Stimulated activated CD4-positive, alpha-beta T cell treated with anti-CD3 and anti-CD28 coated beads, Interleukin-4, amount 100 ng/mL, for 24 hours (primary cell): ENCODE data around the gene INPP4A.

Experiments
- DNase-seq: peaks from one replicate; pipeline ENCODE4 v3.0.0-alpha.2; 2020

Gene INPP4A

DNA sequence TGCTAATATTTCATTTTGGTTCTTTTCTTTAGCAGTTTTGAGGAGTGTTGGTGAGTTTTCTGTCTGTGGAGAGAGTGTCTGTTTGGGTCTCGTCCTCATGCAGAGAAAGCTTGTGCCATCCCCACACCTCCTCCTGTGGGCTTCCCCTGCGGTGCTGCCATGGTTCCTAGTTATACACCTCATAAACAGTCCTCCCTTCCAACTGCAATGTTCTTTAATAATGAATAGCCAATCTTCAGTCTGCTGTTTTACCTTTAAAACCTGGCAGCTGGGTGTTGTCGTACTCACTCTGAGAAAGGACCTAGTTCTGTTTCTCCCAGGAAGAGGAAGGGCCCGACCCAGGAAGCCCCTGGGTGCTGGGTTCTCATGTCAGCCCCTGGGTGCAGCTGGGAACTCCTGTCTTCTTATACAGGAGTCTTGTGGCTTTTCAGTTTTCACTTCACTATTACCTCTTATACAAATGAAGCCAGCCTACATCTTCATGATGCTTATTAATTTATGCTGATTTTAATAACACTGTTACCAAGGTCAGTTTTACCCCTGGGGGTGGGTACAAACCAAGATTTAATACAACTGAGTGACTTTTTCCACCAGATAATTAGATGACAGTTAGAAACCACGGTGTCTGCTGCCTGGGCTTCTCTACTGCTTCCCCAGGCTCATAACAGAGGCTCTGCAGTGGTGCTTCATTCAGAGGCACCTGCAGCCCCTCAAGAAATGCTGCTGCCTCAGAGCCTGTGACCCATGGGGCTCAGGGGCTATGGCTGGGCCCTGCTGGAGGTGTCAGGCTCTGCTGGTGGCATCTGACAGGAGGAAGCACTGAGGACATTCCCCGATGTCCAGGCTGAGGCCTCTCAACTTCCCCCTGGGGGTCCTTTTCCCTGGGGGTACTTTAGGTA, 104.5 kb downstream of the INPP4A start:
- DNase-seq: no peak

DNA sequence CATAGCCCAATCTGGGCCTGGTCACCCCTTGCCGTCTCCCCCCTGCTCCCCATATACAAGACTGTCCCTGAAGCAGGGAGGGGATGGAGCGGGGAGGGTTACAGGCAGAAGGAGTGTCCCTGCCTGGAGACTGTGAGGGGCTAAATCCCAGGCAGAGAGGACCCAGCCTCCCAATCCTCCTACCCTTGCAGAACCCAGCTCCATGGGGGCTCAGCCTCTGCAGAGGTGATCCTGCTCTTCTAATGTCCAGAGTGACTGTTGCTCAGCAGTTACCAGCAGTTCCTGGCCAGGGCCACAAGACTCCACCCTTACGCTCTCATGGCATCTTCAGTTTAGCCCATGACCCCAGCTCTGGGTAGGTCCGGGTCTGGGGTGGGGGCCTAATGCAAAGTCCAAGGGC, 105.5 kb downstream of the INPP4A start:
- no peak for DNase-seq

DNA sequence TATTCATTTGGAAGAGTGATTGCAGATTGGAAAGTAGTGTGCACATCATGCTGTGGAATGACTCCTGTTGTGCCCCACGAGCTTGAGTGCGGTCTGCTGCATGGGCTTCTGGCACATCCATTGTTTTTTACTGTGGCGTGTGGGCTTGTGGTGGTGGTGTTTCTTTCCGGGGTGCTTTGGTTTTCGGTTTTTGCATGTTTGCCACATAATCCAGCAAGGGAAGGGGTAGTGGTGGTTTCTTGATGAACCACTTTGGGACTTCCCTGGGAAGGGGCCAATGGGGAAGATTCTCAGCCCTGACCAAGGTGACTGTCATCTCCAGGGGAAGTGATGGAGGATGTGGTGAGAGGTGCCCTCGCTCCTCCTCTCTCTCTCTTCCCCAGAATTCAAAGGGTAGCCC, 106.7 kb downstream of the INPP4A start:
- peak; percentile 42 for DNase-seq

DNA sequence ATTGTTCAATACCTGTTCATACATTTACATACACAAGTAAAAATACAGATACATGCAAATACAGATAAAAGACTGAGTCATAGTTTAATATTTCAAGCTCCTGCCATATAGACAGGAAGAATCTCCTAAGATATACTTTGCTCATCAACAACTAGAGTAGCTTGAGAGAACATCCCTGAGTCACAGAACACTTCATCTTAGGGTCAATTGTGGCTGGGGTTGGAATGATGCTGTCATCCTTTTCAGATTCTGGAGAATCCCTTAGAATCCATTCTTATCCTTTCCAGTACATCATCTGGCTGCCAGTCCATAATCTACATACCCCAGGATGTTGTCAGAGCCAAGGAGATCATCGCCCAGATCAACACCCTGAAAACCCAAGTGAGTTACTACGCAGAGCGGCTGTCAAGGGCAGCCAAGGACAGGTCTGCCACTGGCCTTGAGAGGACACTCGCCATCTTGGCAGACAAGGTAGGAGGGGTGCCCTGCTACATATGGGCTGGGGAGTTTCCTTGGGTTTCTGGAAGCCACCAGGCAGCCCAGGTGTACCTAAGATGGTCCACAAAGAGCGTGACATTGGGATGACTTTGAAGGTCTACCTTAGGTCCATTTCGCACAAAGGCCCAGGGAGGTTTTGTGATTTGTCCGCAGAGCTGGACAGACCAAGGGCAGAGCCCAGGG, 108.0 kb downstream of the INPP4A start:
- DNase-seq: no peak

DNA sequence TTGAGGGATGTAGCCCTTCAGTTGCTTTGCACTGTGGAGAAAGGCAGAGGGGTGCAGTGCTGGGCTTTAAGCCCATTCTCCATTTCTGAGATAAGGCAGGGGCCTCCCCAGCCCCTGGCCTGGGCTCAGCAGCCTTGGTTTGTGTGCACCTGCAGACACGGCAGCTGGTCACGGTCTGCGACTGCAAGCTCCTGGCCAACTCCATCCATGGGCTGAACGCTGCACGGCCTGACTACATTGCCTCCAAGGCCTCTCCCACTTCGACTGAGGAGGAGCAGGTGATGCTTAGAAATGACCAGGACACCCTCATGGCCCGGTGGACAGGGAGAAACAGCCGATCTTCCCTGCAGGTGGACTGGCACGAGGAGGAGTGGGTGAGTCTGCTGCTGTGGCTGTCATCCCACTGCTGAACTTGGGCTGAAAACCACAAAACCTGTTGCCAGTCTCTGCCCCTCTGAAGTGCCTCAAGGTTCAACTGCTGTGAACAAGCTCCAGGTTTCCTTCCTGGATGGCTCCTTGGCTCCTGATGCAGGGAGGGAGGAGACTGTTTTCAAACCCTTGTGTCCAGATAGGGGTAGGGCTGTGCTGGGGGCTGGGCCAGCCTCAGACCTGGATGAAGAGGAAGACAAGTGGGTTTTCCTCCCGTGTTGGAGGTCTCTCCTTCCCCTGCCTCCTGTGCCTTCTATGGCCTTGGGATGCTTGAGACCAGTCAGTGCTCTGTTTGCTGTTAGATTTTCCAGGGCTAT, 109.6 kb downstream of the INPP4A start:
- DNase-seq: no peak

DNA sequence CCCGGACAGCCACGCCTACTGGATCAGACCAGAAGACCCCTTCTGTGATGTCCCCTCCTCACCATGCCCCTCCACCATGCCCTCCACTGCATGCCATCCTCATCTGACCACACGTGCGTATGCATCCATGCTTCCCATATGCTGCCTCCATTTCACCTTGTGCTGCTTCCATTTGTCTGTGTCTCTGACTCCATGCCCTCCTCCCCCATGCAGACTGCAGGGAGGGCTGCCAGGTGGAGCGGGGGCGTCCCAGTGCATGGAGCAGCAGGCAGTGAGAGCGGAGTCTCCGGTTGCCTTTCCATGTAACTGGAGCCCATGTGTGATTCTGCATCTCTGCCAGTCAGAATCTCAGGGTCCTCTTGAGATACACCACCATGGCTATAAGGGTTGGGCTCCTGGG, 111.0 kb downstream of the INPP4A start:
- no peak for DNase-seq

DNA sequence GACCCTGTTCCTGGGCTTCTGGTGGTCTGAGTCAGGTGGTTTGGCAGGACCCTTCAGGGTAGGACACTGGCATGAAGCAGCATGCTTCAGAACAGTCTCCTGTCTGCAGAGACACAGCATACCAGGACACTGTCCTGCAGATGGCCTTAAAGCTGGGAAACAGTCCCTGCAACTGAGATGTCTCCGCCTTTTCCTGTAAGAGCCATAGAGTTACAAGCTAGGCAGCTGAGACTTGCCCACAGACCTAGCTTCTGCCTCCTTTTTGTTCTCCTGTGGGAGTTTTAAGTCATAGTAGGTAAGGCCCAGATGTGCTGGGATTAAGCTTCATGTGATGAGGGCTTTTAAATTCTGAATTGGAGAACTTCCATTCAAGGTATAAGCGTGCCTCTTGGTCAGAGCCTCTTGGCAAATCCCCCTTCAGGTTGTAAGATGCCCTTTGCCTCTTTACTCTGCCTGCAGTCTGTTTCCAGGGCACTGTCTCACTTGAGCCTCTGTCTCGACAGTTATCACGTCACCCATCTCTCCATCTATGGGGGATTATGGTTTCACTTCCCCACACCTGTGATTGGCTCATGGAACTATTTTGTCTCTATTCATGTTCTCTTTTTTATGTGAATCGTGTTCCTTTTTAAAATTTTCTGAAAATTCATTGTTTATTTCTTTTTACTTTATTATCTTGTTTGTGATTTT, 111.8 kb downstream of the INPP4A start:
- DNase-seq: no peak

DNA sequence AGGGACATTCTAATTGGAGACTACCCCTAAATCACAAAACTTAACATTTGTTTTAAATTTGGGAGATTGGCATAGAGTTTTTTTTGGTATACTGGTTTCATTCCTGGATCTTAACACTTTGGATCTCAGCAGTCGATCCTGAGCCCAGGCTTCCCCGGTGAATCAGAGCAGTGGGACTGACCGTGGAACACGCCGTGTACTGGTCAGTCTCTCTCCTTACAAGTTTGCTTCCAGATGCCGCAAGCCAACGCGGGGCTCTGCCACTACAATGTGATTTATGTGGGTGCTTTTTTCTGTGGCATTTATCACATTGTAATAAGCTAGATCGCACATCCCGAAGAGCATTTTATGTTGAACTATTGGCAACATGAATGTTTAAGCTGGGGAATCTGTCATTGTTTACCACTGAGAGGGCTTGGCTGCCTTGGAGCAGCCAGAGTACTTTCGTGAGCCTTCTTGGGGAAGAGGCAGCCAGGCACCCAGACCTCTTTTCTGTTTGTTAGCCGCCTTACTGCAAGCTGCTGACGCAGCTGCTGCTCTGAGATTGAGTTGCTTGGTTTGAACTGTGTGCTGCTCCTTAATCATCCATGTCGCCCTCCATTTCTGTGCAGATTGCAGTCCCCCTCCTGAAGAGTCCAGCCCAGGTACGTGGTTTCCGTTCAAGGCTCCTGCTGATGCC, 114.3 kb downstream of the INPP4A start:
- no peak for DNase-seq

DNA sequence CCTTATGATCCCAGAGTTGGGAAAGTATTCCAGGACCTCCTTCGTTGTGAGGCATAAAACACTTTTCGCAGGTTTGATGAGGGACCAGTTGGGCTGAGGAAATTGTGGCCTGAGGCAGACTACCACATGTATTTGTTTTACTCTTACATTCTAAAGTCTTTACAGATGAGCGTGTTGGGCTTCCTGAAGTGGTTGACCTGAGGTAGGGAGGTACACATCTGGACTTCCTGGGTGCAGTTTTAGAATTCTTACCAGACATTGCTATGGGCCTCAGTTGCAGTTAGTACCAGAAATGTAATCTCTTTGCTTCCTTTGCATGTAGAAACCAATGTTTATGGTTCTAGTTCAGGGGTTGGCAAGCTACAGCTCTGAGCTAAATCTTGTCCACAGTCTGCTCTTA, 114.9 kb downstream of the INPP4A start:
- no peak for DNase-seq

DNA sequence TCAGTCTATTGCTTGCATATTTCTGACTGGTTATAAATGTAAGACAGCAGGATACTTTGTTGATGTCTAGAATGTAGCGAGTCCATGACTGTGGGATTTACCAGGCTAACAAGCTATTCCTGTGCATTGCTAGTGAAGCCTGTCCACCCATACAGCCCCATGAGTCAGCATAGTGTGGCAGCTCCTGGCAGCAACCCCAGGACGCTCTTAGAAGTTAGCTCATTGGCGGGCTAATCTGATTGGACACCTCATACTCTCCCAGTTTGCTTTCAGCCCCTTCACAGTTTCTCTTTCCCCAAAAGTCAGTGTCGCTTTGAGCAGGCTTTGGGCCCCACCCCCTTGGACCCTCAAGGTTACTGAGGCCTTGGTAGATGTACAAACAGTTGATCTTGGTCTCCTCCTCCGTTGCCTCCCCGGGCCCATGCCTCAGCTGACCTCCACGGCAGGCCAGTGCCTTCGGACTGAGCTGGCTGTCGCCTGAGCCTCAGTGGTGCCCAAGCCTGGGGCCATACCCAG, 115.7 kb downstream of the INPP4A start:
- no peak for DNase-seq

DNA sequence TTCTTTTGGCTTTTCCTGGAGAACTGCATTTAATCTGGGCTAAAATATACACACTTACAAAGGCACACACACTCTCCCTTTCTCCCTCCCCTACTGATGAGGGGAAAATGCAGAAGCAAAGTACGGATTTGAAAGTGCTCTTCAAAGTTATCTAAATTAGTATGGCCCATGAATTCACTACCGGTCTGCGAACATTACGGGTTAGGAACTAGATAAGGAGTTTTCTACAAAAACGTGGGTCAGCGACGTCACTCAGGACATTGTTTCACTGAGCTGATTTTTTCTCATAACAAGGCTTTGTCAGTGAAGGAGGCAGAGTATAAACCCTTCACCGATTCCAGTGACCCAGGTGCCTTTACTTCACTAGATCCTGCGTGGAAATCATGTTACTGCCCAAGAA, 116.4 kb downstream of the INPP4A start:
- DNase-seq: no peak

DNA sequence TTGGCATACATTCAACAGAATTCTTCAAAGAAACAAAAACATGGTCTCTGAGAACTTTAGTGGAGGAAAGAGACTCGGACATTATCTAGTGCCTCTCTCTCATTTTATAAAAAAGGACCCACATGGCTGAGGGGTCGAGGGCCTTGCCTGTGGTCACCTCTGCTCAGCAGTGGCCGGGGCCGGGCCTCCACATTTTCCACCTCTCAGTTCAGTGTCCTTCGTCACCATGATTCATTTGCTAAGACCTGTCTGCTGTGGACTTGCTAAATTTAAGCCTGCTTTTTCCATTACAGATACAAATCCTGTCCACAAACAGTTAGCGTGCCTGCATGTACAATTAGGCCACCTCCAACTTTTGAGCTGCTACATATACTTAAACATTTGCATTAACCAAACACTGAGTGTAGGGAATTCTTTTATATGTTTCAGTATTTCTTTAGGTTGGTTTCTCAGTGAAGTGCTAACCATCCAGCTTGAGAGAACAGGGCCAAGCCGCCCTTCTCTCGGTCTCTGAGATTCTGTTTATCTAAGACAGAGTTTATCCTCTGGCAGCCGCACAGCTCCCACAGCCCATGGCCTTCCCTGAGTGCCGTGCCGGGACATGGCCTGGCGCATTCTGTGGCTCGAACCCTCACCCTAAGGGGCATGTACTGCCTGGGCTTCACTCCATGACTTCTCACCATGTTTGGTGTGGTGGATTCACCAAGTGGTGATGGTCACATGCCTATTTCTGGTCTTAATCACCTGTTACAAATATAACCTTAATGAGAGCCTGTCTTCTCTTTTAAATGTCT, 117.4 kb downstream of the INPP4A start:
- no peak for DNase-seq

DNA sequence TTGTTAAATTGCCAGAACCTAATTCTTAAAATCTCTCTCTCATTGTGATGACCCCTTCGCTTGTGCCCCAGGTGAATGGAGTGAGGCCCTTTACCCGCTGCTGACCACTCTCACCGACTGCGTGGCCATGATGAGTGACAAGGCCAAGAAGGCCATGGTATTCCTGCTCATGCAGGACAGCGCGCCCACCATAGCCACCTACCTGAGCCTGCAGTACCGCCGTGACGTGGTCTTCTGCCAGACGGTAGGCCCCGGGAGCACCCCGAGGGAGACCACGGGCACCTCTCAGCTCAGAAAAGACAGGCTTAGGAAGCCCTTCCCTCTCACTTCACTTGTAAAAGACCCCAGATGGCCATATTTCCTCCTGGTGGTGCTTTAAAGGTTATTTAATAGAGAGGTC, 118.7 kb downstream of the INPP4A start:
- DNase-seq: no peak

DNA sequence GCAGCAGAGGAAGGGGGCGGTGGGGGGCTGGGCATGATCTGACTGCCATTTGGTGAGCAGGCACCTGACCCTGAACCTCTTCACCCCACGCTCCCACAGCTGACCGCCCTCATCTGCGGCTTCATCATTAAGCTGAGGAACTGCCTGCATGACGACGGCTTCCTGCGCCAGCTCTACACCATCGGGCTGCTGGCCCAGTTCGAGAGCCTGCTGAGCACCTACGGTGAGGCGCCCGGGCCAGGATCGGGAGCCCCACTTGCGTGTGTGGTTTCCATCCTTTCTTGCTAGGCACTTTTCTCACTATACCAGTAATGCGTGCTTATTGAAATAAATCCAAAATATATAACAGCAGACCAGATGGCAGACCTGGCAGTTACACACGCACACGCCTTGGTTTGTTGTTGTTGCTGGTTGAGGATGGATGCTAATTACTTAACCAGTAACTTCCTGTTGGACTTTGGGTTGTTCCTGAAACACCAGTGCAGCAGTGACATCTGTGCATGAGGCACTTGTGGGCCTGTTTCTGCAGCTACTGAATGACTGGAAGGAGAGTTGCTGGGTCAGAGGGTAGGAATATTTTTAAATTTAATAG, 120.0 kb downstream of the INPP4A start:
- no peak for DNase-seq

DNA sequence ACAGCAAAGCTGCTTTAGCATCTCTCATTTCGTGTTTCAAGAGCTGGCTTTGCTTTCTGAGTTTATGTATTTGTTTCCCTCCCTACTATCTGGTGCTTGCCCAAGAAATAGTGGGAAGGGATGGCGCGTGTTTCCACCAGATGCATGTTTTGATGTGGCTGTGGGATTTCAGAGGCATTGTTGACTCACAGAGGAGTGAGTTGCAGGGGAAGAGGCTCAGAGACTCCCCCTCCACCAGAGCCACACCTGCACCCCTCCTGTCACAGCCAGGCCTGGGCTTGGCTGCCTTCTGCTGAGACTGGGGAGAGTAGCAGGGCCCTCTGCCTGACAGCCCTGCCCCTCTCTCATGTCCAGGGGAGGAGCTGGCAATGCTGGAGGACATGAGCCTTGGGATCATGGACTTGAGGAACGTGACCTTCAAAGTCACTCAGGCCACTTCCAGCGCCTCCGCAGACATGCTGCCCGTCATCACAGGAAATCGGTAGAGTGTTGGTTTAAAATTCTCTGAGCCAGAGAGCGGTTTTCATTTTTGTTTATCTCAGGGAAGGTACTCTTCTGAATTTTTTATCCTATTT, 120.7 kb downstream of the INPP4A start:
- DNase-seq: no peak

DNA sequence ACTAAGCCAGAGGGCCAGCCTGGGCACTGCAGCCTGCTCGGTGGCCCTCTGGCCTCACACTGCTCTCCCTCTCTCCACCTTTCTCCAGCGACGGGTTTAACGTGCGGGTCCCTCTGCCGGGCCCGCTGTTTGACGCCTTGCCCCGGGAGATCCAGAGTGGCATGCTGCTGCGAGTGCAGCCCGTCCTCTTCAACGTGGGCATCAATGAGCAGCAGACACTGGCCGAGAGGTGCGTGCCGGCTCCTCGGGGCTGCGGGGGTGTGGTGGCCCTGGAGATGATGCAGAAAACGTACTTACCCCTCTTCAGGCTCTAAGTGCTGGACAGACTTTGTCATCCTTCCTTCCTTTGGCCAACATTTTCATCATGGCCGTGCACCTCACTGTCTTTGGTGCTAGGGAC, 121.3 kb downstream of the INPP4A start:
- DNase-seq: no peak

DNA sequence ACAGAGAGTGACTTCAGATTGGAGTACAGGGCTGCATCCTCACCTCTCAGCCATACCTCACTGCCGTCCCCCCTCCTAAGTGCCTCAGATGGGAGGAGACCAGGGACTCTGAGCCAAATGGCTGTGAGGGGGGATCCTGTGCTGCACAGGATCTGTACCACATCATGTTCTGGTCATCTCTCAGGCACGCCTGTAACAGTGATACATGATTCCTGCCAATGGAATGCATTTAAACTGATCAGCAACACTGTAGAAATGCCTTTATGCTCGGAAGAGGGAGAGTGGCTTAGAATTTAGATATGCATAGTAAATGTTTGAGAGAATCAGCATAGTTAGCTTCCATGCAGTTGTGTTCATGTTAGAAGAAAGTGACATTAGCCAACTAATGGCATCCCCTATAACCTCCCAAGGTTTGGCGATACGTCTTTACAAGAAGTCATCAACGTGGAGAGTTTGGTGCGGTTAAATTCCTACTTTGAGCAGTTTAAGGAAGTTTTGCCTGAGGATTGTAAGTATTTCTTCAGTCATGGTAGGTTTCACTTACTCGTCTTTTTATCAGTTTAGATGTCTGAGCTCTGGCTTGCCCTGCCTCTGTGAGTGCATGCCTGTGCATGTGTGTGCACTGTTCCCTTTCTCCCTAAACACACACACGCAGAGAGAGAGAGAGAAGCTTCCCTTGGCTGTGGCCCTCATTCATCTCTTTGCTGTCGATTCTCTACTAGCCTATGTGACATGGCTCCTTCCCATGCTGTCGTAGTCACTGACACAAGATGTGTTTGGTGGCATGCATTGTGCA, 123.7 kb downstream of the INPP4A start:
- no peak for DNase-seq

DNA sequence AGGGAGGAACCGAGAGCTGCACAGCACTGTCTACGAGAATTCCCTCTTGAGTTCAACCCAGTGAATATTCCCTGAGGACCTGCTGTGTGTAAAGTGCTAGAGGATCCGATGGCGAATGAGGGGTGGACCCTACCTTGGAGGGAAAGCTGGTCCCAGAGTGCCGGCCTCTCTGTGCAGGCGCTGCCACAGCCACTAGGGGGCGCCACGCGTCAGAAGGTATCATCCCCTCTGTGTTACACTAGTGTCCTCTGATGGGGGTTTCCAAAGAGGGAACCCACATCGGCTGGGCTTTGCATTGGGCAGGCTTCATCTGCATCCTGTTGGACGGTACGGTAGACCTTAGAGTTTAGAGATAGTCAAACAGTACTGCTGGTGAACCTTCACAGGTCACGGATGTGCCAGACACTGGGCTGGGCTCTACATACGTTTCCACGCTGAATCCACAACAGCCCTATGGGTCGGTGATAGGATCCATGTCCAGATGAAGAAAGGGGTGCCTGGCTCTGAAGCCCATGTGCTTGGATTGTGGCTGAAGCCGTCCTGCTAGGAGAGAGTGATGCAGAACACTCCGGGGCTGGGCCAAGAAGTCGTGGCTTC, 124.6 kb downstream of the INPP4A start:
- peak; percentile 78 for DNase-seq

DNA sequence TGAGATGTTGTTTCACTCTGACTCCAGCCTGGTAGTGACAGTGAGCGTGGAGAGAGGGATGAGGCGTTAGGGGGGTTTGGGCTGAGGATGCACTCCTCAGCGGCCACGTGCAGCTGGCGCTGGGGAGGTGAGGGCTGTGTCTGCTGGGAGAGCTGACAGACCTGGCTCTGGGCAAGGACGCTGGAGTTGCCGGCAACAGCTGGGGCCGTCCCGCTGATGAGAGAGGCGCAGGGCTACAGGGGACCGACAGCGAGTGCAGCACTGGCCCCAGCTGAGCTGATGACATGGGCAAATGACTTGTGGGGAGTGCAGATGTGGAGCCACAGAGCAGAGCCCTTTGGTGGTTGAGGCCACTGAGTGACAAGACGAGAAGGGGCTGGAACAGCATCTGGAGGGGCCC, 125.3 kb downstream of the INPP4A start:
- no peak for DNase-seq
